Pancreas (tissue), 10 donors: ENCODE data around the gene SLC25A44. TPM values are rescaled to one million over a fixed set of nuclear protein-coding genes. Genes with fewer than 3 reads are reported as not detected.

Source experiments
- ATAC-seq, 4 donors: fragments of 200-7000 bp; cut with Tn5 transposase; one replicate each; pipeline versions ENCODE4 v1.8.0 to v1.9.1; 2020; ENCODE audit warnings: mild to moderate bottlenecking in 4 of 4, moderate library complexity in 4 of 4
- DNase-seq, 6 donors: peaks; one replicate each; pipeline ENCODE4 v3.0.0-alpha.2; 2020
- FAIRE-seq: peaks from 2 replicates; lab custom pipeline; 2012; peaks lifted over from hg19 to GRCh38; lab: Jason Lieb, UNC
- H3K27ac ChIP-seq, 4 donors: fragments of 200-600 bp; sonication (generic); 1 replicate in 3 of 4; 2 replicates in 1 of 4; pipeline versions ENCODE4 v1.5.0 to v1.8.0; 2020
- H3K27me3 ChIP-seq, 4 donors: fragments of 200-600 bp; one replicate each; pipeline ENCODE4 v1.8.0; 2021
- H3K36me3 ChIP-seq, 3 donors: fragments of 200-600 bp; sonication (generic) in 1 of 3; one replicate each; pipeline versions ENCODE4 v1.5.0 to v1.8.0; 2020 to 2021
- H3K4me1 ChIP-seq, 3 donors: fragments of 200-600 bp; one replicate each; pipeline ENCODE4 v1.8.0; 2021
- H3K4me3 ChIP-seq, 4 donors: fragments of 200-600 bp; sonication (generic) in 2 of 4; one replicate each; pipeline versions ENCODE4 v1.5.0 to v1.8.0; 2020 to 2021
- H3K9me3 ChIP-seq, 4 donors: fragments of 200-600 bp; one replicate each; pipeline ENCODE4 v1.8.0; 2021
- WGBS, 2 donors: extraction: QIAGEN DNeasy Blood & Tissue Kit; methylation state at CpG; one replicate each; pipeline ENCODE4 v1.1.7; 2013; 5-methylcytosine and 5-hydroxymethylcytosine counted together
- intact Hi-C, 3 donors: fragments of 100-400 bp; cut with DNase I; formaldehyde crosslinking; loops; one replicate each; pipeline versions ENCODE4 v1.11.1 to v1.14.2; 2022
- polyA plus RNA-seq, 2 donors: library from polyadenylated mRNA; stranded (reverse); fragments of 200-250 nt; gene quantifications; one replicate each; pipeline ENCODE4 v1.2.3, GENCODE V29; 2013
- total RNA-seq, 6 donors: library from RNA; stranded (reverse); fragmentation: NEBNext Ultra II Directional in 4 of 6; extraction: Animal tissue kit (Norgen Biotek cat#: 25700) in 4 of 6; gene quantifications; one replicate each; pipeline versions ENCODE4 v1.2.1 to v1.2.4, GENCODE V29; 2021 to 2023
- TF ChIP-seq, protein P1 (sequence below), 4 donors: fragments of 200-600 bp; sonication (generic) in 3 of 4; IDR thresholded peaks; one replicate each; pipeline versions ENCODE4 v1.5.0 to v1.8.0; 2021; ENCODE audit warnings: antibody characterized with exemption in 4 of 4
- donor health status: healthy with polysubstance abuse.
- donor health status: DM: no; HTN: no; CAD: no; lungs with moderate emphysema.
- donor health status: DM: no; HTN: no; CAD: no.
- donor health status: control.
- donor health status: control.
- donor health status: Bipolar disorder and iron deficiency.
- donor health status: DM: yes; HTN: yes; CAD: no.
- donor health status: DM: no; HTN: no; CAD: no.
- donor health status: DM: no; HTN: no; CAD: no.
- donor health status: DM: yes; HTN: yes; CAD: no.

Gene SLC25A44
- total and polyA plus RNA-seq, 8 donors: 4.0 to 11.4 (median 6.7) TPM

DNA sequence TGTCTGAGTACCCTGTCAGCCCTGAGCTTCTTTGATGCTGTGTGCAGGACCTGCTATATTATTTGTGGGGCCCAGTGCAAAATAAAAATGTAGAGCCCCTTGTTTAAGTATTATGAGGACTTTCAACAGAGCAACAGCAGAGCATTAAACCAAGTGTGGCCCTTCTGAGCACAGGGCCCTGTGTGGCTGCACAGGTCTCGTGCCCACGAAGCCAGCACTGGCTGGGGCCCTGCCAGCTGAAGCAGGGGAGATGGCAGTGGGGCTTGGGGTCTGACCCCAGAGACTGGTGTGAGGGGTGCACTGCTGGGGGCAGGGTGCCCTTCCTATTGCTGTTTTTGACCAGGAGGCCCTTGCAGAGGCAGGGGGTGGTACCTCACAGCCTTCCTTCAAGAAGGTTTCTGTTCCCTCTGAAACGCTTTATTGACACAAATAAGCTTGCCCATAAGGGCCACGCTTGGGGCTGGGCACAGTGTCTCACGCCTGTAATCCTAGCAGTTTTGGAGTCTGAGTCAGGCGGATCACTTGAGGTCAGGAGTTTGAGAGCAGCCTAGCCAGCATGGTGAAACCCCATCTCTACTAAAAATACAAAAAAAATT is 42.7 kb upstream of the SLC25A44 start:
- FAIRE-seq (no peak), DNase-seq (no peak), ATAC-seq (peak in 1 of 4 donors; percentile 28)
- TF ChIP-seq, protein P1, sequence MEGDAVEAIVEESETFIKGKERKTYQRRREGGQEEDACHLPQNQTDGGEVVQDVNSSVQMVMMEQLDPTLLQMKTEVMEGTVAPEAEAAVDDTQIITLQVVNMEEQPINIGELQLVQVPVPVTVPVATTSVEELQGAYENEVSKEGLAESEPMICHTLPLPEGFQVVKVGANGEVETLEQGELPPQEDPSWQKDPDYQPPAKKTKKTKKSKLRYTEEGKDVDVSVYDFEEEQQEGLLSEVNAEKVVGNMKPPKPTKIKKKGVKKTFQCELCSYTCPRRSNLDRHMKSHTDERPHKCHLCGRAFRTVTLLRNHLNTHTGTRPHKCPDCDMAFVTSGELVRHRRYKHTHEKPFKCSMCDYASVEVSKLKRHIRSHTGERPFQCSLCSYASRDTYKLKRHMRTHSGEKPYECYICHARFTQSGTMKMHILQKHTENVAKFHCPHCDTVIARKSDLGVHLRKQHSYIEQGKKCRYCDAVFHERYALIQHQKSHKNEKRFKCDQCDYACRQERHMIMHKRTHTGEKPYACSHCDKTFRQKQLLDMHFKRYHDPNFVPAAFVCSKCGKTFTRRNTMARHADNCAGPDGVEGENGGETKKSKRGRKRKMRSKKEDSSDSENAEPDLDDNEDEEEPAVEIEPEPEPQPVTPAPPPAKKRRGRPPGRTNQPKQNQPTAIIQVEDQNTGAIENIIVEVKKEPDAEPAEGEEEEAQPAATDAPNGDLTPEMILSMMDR (IDR thresholded peaks at IDR 0.05): no peak
- H3K4me1 ChIP-seq: peaks cover 0 to 2% (median 0%) of the 10 kb centered on the region in 3 donors
- 75 to 84% methylated on average over 6 of the region's 6 CpGs for WGBS, 2 donors
- H3K36me3 ChIP-seq: no peaks in the 10 kb centered on the region
- no peak overlapping the region for H3K4me3 ChIP-seq
- no peaks in the 10 kb centered on the region for H3K9me3 ChIP-seq
- H3K27ac ChIP-seq: no peak overlapping the region
- intact Hi-C loops: loop anchor here in 1 of 3 donors (10.0 kb wide), 1 partner anchor 54 kb away; no protein-coding TSS in a partner anchor
- H3K27me3 ChIP-seq: no peaks in the 10 kb centered on the region

DNA sequence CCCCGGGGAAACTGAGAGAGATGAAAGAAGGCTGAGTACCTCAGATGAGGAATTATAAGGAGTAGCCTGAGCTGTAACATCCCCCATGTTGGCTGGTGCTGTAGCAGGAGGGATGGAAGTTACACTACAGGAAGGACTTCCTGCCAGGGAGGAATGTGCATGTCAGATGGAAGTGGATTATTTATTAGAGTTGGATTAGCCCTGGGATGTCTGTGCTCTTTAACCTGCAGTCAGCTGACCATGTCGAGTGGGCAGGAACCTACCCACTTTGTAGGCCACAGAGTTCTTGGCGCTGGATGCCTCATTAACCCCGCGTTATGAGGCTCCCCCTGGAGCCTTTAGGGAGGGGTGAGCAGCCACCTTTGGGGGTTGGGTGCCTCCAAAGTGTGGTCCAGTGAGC is 41.3 kb upstream of the SLC25A44 start:
- 61 to 68% methylated on average over 5 of the region's 5 CpGs for WGBS, 2 donors
- Histone ChIP-seq H3K27ac (no peak overlapping the region), H3K27me3 (no peaks in the 10 kb centered on the region), H3K4me1 (no peaks in the 10 kb centered on the region), H3K9me3 (no peaks in the 10 kb centered on the region), H3K36me3 (no peaks in the 10 kb centered on the region), H3K4me3 (no peak overlapping the region)
- DNase-seq (no peak), FAIRE-seq (no peak), ATAC-seq (no peak)
- TF ChIP-seq, protein P1 (IDR thresholded peaks at IDR 0.05): no peak
- intact Hi-C loops: loop anchor here in 1 of 3 donors (10.0 kb wide), 1 partner anchor 52 kb away; no protein-coding TSS in a partner anchor

DNA sequence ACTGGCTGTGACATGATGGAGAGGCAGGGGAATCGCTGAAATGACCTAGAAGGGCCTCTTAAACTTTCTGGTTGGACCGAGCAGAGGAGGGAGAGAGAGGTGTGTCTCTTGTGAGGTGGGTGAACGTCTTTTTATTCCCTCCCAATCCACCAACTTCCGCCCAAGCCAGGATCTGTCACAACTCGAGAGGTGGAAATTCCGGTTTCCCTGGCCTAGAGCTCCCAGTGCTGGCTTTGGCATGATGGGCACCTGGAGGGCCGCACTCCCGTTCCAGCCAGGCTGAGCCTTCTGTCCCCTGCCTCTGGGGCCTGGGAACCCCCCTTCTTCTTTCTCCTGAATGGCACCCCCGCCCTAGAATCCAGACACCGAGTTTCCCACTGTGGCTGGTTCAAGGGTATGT is 40.5 kb upstream of the SLC25A44 start, which contains the start of gene SEMA4A:
Gene SEMA4A, plus strand, starts transcription at position 224 of the 400 bp plus-strand sequence. CDS start 994 bp downstream, outside the sequence.
- TF ChIP-seq, protein P1 (IDR thresholded peaks at IDR 0.05): no peak
- no peaks in the 10 kb centered on the region for H3K9me3 ChIP-seq
- ATAC-seq (peak; percentile 65 to 74 (median 70)), FAIRE-seq (no peak), DNase-seq (peak in 4 of 6 donors; percentile 48 to 64 (median 56))
- intact Hi-C loops: loop anchor here in 1 of 3 donors (10.0 kb wide), 1 partner anchor 51 kb away; no protein-coding TSS in a partner anchor
- no peaks in the 10 kb centered on the region for H3K4me1 ChIP-seq
- H3K4me3 ChIP-seq: no peak within 1 kb of the TSS
- 35 to 42% methylated on average over 10 of the region's 10 CpGs for WGBS, 2 donors
- H3K27me3 ChIP-seq: no peaks in the 10 kb centered on the region
- peak within 1 kb of the TSS in 2 of 4 donors; percentile 11 to 28 for H3K27ac ChIP-seq
- no peaks in the 10 kb centered on the region for H3K36me3 ChIP-seq

DNA sequence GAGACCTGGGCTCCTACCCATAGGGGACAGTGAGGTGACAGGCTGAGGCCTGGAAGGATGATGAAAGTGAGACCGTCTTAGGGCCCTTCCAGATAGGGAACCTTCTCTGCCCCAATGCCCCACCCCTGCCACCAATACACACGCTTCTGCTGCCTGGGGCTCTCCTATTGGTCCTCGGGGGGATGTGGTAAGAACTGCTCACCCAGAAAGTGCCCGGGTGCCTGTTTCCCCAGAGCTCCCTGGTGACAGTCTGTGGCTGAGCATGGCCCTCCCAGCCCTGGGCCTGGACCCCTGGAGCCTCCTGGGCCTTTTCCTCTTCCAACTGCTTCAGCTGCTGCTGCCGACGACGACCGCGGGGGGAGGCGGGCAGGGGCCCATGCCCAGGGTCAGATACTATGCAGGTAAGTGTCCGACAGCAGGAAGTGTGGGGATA is 39.6 kb upstream of the SLC25A44 start:
- 70 to 85% methylated on average over 11 of the region's 11 CpGs for WGBS, 2 donors
- TF ChIP-seq, protein P1 (IDR thresholded peaks at IDR 0.05): no peak
- DNase-seq: no peak
- intact Hi-C loops: loop anchor here in 1 of 3 donors (10.0 kb wide), 1 partner anchor 50 kb away; no protein-coding TSS in a partner anchor
- H3K4me1 ChIP-seq: no peaks in the 10 kb centered on the region
- H3K4me3 ChIP-seq: no peak overlapping the region
- H3K27me3 ChIP-seq: no peaks in the 10 kb centered on the region
- no peak for FAIRE-seq
- H3K9me3 ChIP-seq: no peaks in the 10 kb centered on the region
- no peaks in the 10 kb centered on the region for H3K36me3 ChIP-seq
- no peak overlapping the region for H3K27ac ChIP-seq
- peak in 3 of 4 donors; percentile 17 to 60 (median 45) for ATAC-seq
